Activated CD4-positive, alpha-beta T cell treated with anti-CD3 and anti-CD28 coated beads for 48 hours (primary cell): ENCODE data around the gene PALLD.
"Not testable (repeated sequence)": the region's sequence is repeated elsewhere in the genome, so short reads cannot be mapped to it uniquely, and the experiment has no call there.

Experiments used
- DNase-seq: peaks from one replicate; pipeline ENCODE4 v3.0.0-alpha.2; 2020

Gene PALLD

GRCh38 chr4:168498251-168498650 is 1.4 kb downstream of the PALLD start:
- DNase-seq, result no peak

GRCh38 chr4:168499241-168499640 is 2.4 kb downstream of the PALLD start:
- no peak for DNase-seq

- DNase-seq, result no peak
Observed at GRCh38 chr4:168501407-168501806, 4.6 kb downstream of the PALLD start.

GRCh38 chr4:168502861-168503260 is 6.0 kb downstream of the PALLD start:
- no peak for DNase-seq

- DNase-seq, result no peak
Observed at GRCh38 chr4:168503652-168504362, 7.0 kb downstream of the PALLD start.

GRCh38 chr4:168504526-168504925 is 7.7 kb downstream of the PALLD start:
- no peak for DNase-seq

- no peak for DNase-seq
Observed at GRCh38 chr4:168506014-168506413, 9.2 kb downstream of the PALLD start.

GRCh38 chr4:168507178-168507815 is 10.4 kb downstream of the PALLD start:
- no peak for DNase-seq

- DNase-seq, result no peak
Observed at GRCh38 chr4:168508683-168509082, 11.8 kb downstream of the PALLD start.

GRCh38 chr4:168509786-168510185 is 12.9 kb downstream of the PALLD start:
- peak; percentile 46 for DNase-seq

GRCh38 chr4:168511780-168512489 is 15.1 kb downstream of the PALLD start:
- peak; percentile 72 for DNase-seq

- DNase-seq, result not testable (repeated sequence)
Observed at GRCh38 chr4:168513826-168514225, 17.0 kb downstream of the PALLD start.

GRCh38 chr4:168514249-168514852 is 17.5 kb downstream of the PALLD start:
- no peak for DNase-seq

GRCh38 chr4:168515222-168516011 is 18.6 kb downstream of the PALLD start:
- DNase-seq, result no peak

GRCh38 chr4:168516841-168517240 is 20.0 kb downstream of the PALLD start:
- DNase-seq, result no peak

GRCh38 chr4:168519576-168519975 is 22.7 kb downstream of the PALLD start:
- DNase-seq, result no peak

GRCh38 chr4:168521721-168522120 is 24.9 kb downstream of the PALLD start:
- no peak for DNase-seq

- no peak for DNase-seq
Observed at GRCh38 chr4:168522356-168522755, 25.5 kb downstream of the PALLD start.

GRCh38 chr4:168522829-168523489 is 26.1 kb downstream of the PALLD start:
- no peak for DNase-seq

GRCh38 chr4:168524006-168524405 is 27.2 kb downstream of the PALLD start:
- no peak for DNase-seq

GRCh38 chr4:168524897-168525296 is 28.0 kb downstream of the PALLD start:
- DNase-seq, result no peak

GRCh38 chr4:168527560-168527959 is 30.7 kb downstream of the PALLD start:
- no peak for DNase-seq
